ENCODE results near the gene STXBP3.

STXBP3 gene

DNA sequence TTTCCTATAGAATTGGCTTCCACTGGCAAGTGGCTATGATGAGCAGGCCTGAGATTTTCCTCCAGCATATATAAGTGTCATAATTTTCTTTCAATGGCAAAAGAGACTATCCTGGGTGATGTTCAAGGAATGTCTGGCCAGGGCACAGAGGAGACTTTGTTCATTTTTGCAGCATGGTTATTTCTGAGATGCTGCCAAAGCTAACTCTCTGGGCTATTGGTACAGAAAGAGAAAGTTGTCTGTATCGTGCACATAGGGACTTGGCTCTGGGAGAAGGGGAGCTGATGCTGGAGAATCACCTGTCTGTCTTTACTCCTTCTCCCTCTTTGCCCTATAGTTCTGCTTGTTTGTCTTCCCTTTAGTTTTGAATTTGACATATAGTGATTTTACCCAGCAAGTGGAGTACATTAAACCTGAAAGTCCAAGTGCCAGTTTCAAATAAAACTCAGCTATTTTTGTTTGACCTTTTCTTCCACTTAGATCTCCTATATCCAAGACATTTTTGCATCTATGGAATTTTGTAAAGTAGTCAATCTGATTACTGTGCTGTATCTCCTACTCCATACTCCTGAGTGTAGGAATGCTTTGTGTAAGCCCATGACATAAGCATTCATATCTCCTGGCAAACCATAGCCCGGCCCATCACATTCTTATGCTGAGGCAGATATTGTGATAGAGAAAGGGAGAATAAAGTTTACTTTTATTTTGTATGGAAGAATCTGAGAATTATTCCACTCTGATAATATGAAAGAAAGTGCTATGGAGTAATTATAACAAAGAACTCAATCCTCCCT is 29.8 kb upstream of the STXBP3 start:
- no peak overlapping the region for H3K4me2 ChIP-seq (ENCODE audit: insufficient read depth, low read length)
- DNase-seq = no peak

DNA sequence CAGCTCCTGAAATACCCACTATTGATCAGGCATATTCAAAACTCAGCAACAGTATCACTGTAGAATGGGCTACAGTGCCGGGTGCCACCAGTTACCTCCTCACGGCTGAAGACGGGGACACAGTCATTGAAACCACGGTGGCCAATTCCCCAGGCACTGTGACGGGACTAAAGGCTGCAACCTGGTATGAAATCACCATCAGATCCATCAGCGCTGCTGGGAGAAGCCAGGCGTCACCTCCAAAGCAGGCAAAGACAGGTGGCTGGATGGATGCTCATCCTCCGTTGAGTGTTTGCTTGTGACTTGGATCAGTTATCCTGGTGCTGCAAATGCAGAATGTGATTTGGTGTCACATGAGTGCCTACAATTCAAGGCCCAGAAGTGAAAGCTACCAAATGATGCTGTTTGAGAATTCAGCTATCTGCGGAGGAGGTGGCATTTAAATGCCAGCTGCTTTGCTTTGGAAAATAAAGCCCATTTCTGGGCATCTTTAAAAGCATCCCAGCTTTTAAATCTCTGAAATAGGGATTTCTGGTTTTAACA is 28.6 kb upstream of the STXBP3 start:
- Histone ChIP-seq H3K36me3 (ENCODE audit: insufficient read depth, low read length) (no peaks in the 10 kb centered on the region), H3K4me3 (ENCODE audit: low read depth in 1 of 2, low read length in 2 of 2) (no peak overlapping the region), H3K27me3 (ENCODE audit: insufficient read depth, low read length, poor library complexity) (peaks cover 7% of the 10 kb centered on the region), H3K27ac (ENCODE audit: low read length) (no peak overlapping the region), H3K79me2 (ENCODE audit: insufficient read depth, low read length) (no peaks in the 10 kb centered on the region), H3K4me1 (ENCODE audit: insufficient read depth, low read length) (no peaks in the 10 kb centered on the region), H3K4me2 (ENCODE audit: insufficient read depth, low read length) (no peak overlapping the region), H4K20me1 (ENCODE audit: insufficient read depth, low read length) (no peaks in the 10 kb centered on the region), H2AFZ (ENCODE audit: low read depth, low read length) (no peak overlapping the region), H3K9ac (ENCODE audit: low read depth, low read length) (no peak overlapping the region), H3K9me3 (ENCODE audit: insufficient read depth, low read length, severe bottlenecking) (no peaks in the 10 kb centered on the region)
- DNase-seq (no peak), ATAC-seq (ENCODE audit: insufficient read depth, low read depth) (no peak)
- TF ChIP-seq EZH2 (IDR thresholded peaks at IDR 0.05; ENCODE audit: borderline replicate concordance, low read depth, low read length, severe bottlenecking) = no peak
- TF ChIP-seq, protein P1, sequence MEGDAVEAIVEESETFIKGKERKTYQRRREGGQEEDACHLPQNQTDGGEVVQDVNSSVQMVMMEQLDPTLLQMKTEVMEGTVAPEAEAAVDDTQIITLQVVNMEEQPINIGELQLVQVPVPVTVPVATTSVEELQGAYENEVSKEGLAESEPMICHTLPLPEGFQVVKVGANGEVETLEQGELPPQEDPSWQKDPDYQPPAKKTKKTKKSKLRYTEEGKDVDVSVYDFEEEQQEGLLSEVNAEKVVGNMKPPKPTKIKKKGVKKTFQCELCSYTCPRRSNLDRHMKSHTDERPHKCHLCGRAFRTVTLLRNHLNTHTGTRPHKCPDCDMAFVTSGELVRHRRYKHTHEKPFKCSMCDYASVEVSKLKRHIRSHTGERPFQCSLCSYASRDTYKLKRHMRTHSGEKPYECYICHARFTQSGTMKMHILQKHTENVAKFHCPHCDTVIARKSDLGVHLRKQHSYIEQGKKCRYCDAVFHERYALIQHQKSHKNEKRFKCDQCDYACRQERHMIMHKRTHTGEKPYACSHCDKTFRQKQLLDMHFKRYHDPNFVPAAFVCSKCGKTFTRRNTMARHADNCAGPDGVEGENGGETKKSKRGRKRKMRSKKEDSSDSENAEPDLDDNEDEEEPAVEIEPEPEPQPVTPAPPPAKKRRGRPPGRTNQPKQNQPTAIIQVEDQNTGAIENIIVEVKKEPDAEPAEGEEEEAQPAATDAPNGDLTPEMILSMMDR (IDR thresholded peaks at IDR 0.05; ENCODE audit: borderline replicate concordance, extremely low read depth, low read length, poor library complexity, severe bottlenecking) = no peak

More for the DNA sequence above, 29.8 kb upstream of the STXBP3 start:
- H3K4me3 ChIP-seq (ENCODE audit: low read depth in 1 of 2, low read length in 2 of 2) = no peak overlapping the region
- no peaks in the 10 kb centered on the region for H4K20me1 ChIP-seq (ENCODE audit: insufficient read depth, low read length)
- no peak for ATAC-seq (ENCODE audit: insufficient read depth, low read depth)
- no peak overlapping the region for H2AFZ ChIP-seq (ENCODE audit: low read depth, low read length)
- no peaks in the 10 kb centered on the region for H3K79me2 ChIP-seq (ENCODE audit: insufficient read depth, low read length)
- TF ChIP-seq, protein P1 (IDR thresholded peaks at IDR 0.05; ENCODE audit: borderline replicate concordance, extremely low read depth, low read length, poor library complexity, severe bottlenecking) = no peak
- no peak for TF ChIP-seq EZH2 (IDR thresholded peaks at IDR 0.05; ENCODE audit: borderline replicate concordance, low read depth, low read length, severe bottlenecking)
- peaks cover 11% of the 10 kb centered on the region for H3K27me3 ChIP-seq (ENCODE audit: insufficient read depth, low read length, poor library complexity)
- H3K36me3 ChIP-seq (ENCODE audit: insufficient read depth, low read length) = no peaks in the 10 kb centered on the region
- no peak overlapping the region for H3K27ac ChIP-seq (ENCODE audit: low read length)
- H3K9me3 ChIP-seq (ENCODE audit: insufficient read depth, low read length, severe bottlenecking) = no peaks in the 10 kb centered on the region
- no peak overlapping the region for H3K9ac ChIP-seq (ENCODE audit: low read depth, low read length)
- H3K4me1 ChIP-seq (ENCODE audit: insufficient read depth, low read length) = no peaks in the 10 kb centered on the region

DNA sequence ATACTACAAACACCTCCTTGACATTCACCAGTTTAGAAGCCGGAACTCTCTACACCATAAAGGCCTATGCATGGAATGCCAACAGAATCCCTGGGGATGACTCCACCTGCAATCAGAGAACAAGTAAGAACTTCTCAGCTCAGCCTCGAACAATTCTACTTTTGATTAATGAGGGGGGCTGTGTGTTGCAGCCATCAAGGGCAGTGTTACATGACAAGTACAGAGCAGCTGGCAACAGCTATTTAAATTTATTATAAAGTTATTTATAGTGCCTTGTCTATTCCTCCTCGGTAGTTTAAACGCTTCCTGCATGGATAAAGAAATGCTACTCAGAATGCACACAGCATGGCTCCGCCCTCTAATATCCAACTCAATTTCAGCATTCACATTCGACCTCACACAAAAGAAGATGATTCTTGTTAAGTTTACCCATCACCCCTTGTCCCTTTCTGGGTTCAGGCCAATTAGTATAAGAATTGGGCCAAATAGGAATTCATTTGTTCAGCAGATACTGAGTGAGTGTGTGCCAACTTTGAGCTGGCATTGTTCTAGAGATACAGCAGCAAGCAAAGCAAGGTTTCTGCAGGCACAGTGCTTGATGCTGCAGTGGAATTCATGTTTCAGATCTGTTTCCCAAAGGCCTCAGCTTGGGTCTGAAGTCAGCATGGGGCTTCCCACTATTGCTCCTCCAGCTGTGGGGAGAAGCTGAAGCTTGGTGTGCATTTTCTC is 27.4 kb upstream of the STXBP3 start:
- Histone ChIP-seq H3K4me2 (ENCODE audit: insufficient read depth, low read length) (no peak overlapping the region), H3K4me3 (ENCODE audit: low read depth in 1 of 2, low read length in 2 of 2) (no peak overlapping the region)

More for the DNA sequence above, 27.4 kb upstream of the STXBP3 start:
- Histone ChIP-seq H4K20me1 (ENCODE audit: insufficient read depth, low read length) (no peaks in the 10 kb centered on the region), H3K27ac (ENCODE audit: low read length) (no peak overlapping the region), H3K9me3 (ENCODE audit: insufficient read depth, low read length, severe bottlenecking) (no peaks in the 10 kb centered on the region), H2AFZ (ENCODE audit: low read depth, low read length) (no peak overlapping the region), H3K27me3 (ENCODE audit: insufficient read depth, low read length, poor library complexity) (peaks cover 7% of the 10 kb centered on the region), H3K4me1 (ENCODE audit: insufficient read depth, low read length) (no peaks in the 10 kb centered on the region), H3K79me2 (ENCODE audit: insufficient read depth, low read length) (no peaks in the 10 kb centered on the region), H3K36me3 (ENCODE audit: insufficient read depth, low read length) (no peaks in the 10 kb centered on the region), H3K9ac (ENCODE audit: low read depth, low read length) (no peak overlapping the region)
- TF ChIP-seq EZH2 (IDR thresholded peaks at IDR 0.05; ENCODE audit: borderline replicate concordance, low read depth, low read length, severe bottlenecking) = no peak
- TF ChIP-seq, protein P1 (IDR thresholded peaks at IDR 0.05; ENCODE audit: borderline replicate concordance, extremely low read depth, low read length, poor library complexity, severe bottlenecking) = no peak
- DNase-seq (no peak), ATAC-seq (ENCODE audit: insufficient read depth, low read depth) (no peak)
